PFSK-1 (cell line): ENCODE data around the gene FMNL3.

Source experiments
- FOXP2 ChIP-seq: optimal IDR thresholded peaks from 2 replicates; pipeline ENCODE3; 2011; ENCODE audit warnings: borderline replicate concordance, control low read depth, inconsistent platforms; ENCODE audit not compliant: insufficient read depth; ENCODE audit errors: extremely low read length, extremely low read depth
- POLR2AphosphoS5 ChIP-seq: IDR thresholded peaks from 2 replicates; pipeline ENCODE4 v1.6.1; 2012; ENCODE audit warnings: low read depth, mild to moderate bottlenecking, control low read depth, low read length, moderate library complexity
- SIN3A ChIP-seq: IDR thresholded peaks from 2 replicates; pipeline ENCODE4 v1.6.1; 2012; ENCODE audit warnings: mild to moderate bottlenecking, low read length, moderate library complexity, borderline replicate concordance; ENCODE audit not compliant: insufficient read depth
- TAF1 ChIP-seq: IDR thresholded peaks from 2 replicates; pipeline ENCODE4 v1.6.1; 2012; ENCODE audit warnings: low read length, control low read depth, borderline replicate concordance; ENCODE audit not compliant: insufficient read depth
- TF ChIP-seq, protein P1 (sequence below), 2 experiments: IDR thresholded peaks; 2 replicates each; pipeline versions ENCODE4 v1.6.1 to v1.8.0; 2011 to 2012; ENCODE audit warnings: low read depth in 2 of 2, low read length in 2 of 2, control low read depth in 1 of 2, inconsistent platforms in 1 of 2, mild to moderate bottlenecking in 1 of 2, moderate library complexity in 1 of 2; ENCODE audit not compliant: insufficient read depth in 1 of 2

The FMNL3 gene

DNA sequence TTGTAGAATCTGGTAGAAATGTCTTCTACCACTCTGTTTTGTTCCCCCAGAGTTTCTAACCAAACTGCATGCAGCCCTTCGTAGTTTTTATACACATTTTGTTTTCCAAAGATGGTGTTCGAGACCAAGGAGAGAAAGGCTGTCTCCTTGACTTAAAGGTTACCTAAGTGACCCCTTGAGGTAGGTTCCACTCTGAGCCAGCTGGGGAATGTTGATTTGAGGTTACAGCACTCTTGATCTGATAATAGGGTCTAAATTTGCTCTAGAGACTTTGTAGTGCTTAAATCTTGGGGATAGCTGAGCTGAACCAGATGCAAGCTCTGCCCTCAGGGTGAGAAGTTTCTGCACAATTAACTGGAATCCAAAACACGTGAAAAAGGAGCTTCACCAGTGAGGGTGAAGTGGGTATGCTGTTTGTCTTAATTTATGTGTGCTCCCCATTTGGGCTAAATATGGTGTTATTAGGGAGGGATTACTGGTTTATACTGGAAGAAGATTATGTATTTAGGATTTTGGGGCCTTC, 37.2 kb upstream of the FMNL3 start:
- TF ChIP-seq FOXP2 (no peak), SIN3A (no peak), POLR2AphosphoS5 (no peak), TAF1 (no peak)
- TF ChIP-seq, protein P1, sequence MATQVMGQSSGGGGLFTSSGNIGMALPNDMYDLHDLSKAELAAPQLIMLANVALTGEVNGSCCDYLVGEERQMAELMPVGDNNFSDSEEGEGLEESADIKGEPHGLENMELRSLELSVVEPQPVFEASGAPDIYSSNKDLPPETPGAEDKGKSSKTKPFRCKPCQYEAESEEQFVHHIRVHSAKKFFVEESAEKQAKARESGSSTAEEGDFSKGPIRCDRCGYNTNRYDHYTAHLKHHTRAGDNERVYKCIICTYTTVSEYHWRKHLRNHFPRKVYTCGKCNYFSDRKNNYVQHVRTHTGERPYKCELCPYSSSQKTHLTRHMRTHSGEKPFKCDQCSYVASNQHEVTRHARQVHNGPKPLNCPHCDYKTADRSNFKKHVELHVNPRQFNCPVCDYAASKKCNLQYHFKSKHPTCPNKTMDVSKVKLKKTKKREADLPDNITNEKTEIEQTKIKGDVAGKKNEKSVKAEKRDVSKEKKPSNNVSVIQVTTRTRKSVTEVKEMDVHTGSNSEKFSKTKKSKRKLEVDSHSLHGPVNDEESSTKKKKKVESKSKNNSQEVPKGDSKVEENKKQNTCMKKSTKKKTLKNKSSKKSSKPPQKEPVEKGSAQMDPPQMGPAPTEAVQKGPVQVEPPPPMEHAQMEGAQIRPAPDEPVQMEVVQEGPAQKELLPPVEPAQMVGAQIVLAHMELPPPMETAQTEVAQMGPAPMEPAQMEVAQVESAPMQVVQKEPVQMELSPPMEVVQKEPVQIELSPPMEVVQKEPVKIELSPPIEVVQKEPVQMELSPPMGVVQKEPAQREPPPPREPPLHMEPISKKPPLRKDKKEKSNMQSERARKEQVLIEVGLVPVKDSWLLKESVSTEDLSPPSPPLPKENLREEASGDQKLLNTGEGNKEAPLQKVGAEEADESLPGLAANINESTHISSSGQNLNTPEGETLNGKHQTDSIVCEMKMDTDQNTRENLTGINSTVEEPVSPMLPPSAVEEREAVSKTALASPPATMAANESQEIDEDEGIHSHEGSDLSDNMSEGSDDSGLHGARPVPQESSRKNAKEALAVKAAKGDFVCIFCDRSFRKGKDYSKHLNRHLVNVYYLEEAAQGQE (IDR thresholded peaks at IDR 0.05; ENCODE audit: insufficient read depth in 1 of 2, low read depth in 2 of 2, low read length in 2 of 2), result no peak

DNA sequence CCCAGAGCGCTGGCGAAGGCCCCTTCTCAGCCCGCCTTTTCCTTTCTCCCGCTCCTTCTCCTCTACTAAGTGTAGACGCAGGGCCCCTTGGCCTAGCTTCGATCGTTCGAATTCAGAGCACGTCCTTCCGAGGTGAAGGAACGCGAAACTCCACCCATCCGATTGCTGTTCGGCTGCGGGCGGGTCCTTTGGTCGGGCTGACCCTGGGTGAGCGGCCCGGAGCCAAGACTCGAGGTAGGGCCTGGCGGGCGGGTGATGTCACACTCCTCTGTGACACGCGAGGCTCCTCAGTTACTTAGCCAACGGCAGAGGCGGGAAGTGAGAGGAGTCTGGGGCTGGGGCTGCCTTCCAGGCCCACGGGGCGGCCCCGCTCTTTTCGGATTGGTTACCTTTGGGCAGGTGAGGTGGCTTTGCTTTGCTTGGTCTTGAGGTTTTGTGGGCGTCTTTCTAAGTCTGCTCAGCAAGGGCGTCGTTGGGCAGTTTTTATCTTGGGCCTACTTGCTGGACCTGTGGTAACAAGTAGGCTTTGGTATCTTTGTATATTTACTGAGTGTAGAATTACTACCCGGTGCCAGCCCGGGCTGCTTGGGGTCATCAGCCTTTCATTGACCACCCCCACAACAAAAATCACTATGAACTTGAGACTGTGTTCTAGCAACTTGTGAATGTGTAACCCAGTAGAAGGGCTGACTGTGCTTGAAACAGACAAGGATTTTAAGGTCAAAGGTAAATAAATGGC, 34.8 kb upstream of the FMNL3 start:
- TF ChIP-seq SIN3A (no peak), POLR2AphosphoS5 (peak; percentile 35; the same call in 1 of the 2 replicates), TAF1 (peak; percentile 42; the same call in 1 of the 2 replicates), FOXP2 (peak; percentile 16)
- TF ChIP-seq, protein P1 (IDR thresholded peaks at IDR 0.05; ENCODE audit: insufficient read depth in 1 of 2, low read depth in 2 of 2, low read length in 2 of 2), result no peak

DNA sequence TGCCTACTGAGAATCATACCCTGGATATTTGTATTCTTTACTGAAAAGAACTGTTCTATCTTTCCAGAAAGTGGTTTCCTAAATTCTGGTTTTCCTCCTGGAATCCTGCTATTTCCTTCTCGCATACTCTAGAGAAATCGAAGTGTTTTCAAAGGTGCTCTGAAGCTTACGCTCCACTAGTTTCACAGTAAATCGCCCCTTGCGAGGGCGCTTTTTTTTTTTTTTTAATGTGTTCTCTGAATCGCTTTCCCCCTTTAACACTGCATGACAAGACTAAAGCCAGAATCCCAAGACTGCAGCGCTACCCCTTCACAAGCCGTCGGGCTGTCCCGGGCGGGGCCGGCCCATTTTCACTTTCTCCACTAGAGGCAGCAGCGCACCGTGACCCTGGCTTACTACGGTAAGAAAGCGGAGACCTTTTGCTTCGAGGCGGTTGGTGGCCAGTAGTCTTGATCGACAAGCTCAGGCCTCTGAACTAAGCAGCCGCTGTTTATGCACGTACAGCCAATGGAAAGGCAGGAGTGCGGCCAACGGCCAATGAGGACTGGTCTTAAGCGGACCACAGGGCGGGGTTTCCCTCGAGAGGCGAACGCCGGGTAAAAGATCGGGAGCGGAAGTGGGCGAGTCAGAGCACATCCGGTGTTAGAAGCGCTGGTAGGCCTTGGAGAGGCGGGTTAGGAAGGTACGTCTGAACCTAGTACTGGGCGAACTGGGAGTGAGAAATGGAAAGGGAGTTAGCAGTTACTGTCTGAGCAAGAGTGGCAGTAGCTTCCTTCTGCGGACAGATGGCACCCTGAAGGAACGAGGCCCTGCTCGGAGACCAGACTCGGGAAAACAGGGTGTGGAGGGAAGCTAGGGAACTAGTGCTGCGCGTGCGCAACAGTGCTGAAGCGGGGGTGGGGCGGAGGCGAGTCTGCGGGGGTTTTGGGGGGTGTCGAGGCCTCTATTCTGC, 34.0 kb upstream of the FMNL3 start, which contains the start of gene TMBIM6:
Gene TMBIM6, plus strand, starts transcription at position 628 of the 952 bp plus-strand sequence. CDS start 10,937 bp downstream, outside the sequence.
- TF ChIP-seq FOXP2 (peak; percentile 36), SIN3A (peak; percentile 87; the same call in 1 of the 2 replicates), TAF1 (peak; percentile 100), POLR2AphosphoS5 (peak; percentile 98)
- TF ChIP-seq, protein P1 (IDR thresholded peaks at IDR 0.05; ENCODE audit: insufficient read depth in 1 of 2, low read depth in 2 of 2, low read length in 2 of 2), result peak in 1 of 2 experiments; percentile 78; a peak in 2 of 4 replicates

DNA sequence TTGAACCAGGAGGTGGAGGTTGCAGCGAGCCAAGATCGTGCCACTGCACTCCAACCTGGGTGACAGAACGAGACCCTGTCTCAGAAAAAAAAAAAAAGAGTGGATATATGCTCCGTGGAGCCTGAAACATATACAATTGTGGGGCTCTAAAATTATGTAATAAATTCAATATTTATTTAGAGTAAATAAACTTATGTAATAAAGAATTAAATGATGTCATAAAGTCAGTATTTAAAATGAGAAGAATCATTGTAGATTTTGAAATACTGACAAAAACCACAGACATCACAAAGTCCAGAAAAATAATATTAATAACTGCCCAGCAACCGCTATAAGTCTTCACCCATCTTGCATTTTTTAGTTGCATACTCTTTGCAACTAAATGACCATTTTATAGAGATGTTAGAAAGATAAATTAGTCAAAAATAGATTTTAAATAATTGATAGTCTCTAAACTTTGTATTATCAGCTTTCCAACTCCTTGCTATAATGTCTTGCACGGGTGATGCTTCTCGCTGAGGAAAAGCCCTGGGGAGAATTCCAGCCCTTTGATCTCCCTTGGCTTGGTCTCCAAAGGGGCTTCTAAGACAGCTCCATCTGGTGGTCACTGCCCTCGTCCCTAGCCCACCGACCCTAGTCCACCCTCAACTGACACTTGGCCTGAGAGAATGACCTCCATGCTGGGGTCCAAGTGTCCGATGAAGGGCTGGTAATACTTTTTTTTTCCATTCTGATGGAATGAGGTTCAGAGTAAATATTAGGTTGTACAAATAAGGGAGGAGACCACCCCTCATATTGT, 26.2 kb upstream of the FMNL3 start:
- TF ChIP-seq FOXP2 (no peak), POLR2AphosphoS5 (no peak), TAF1 (no peak), SIN3A (no peak)
- TF ChIP-seq, protein P1 (IDR thresholded peaks at IDR 0.05; ENCODE audit: insufficient read depth in 1 of 2, low read depth in 2 of 2, low read length in 2 of 2), result no peak
